HepG2 (cell line): ENCODE measurements around the gene SYCE1L. TPM values are rescaled to one million over a fixed set of nuclear protein-coding genes. Genes with fewer than 3 reads are reported as not detected.

Source experiments
- GPN1 ChIP-seq: sonication (generic); formaldehyde crosslinking; IDR thresholded peaks from 2 replicates; pipeline ENCODE4 v1.5.1; 2020; ENCODE audit warnings: missing genetic modification reagents, borderline replicate concordance
- ISX ChIP-seq: sonication (generic); formaldehyde crosslinking; conservative IDR thresholded peaks from 2 replicates; pipeline ENCODE4 v1.5.0; 2020; ENCODE audit warnings: missing genetic modification reagents
- MAFK ChIP-seq, 2 experiments: IDR thresholded peaks in 1 of 2; conservative IDR thresholded peaks in 1 of 2; 2 replicates each; pipeline ENCODE4 v1.6.1; 2011; ENCODE audit warnings: improper control_type of control experiment in 2 of 2, low read length in 2 of 2
- MBD4 ChIP-seq: IDR thresholded peaks from 2 replicates; pipeline ENCODE4 v1.6.1; 2012; ENCODE audit warnings: low read length, inconsistent platforms, borderline replicate concordance
- MIER3 ChIP-seq: IDR thresholded peaks from 2 replicates; pipeline ENCODE4 v1.6.1; 2016; ENCODE audit warnings: missing compliant biosample characterization, borderline replicate concordance
- NONO ChIP-seq, 2 experiments: fragments of 450-650 bp in 1 of 2; sonication (generic) in 1 of 2; formaldehyde crosslinking in 1 of 2; IDR thresholded peaks in 1 of 2; conservative IDR thresholded peaks in 1 of 2; 2 replicates each; pipeline versions ENCODE4 v1.6.1 to v1.8.0; 2017 to 2022; ENCODE audit warnings: mild to moderate bottlenecking in 1 of 2, missing genetic modification reagents in 1 of 2, moderate library complexity in 1 of 2
- NR2C2 ChIP-seq: sonication (generic); formaldehyde crosslinking; IDR thresholded peaks from 2 replicates; pipeline ENCODE4 v1.4.0; 2020; ENCODE audit warnings: missing genetic modification reagents, mild to moderate bottlenecking, moderate library complexity, borderline replicate concordance
- PLRG1 ChIP-seq: fragments of 450-650 bp; conservative IDR thresholded peaks from 2 replicates; pipeline ENCODE4 v1.6.1; 2016
- REST ChIP-seq, 2 experiments: IDR thresholded peaks; 2 replicates each; pipeline ENCODE4 v1.6.1; 2011 to 2012; ENCODE audit warnings: low read length in 2 of 2, borderline replicate concordance in 1 of 2, low read depth in 1 of 2, mild to moderate bottlenecking in 1 of 2, moderate library complexity in 1 of 2
- SALL1 ChIP-seq: sonication (generic); formaldehyde crosslinking; IDR thresholded peaks from 2 replicates; pipeline ENCODE4 v1.8.0; 2022; ENCODE audit warnings: mild to moderate bottlenecking, missing genetic modification reagents
- SNAPC4 ChIP-seq: sonication (generic); formaldehyde crosslinking; IDR thresholded peaks from 2 replicates; pipeline ENCODE4 v1.4.0; 2020; ENCODE audit warnings: mild to moderate bottlenecking, missing genetic modification reagents
- ZBTB33 ChIP-seq: sonication (generic); formaldehyde crosslinking; IDR thresholded peaks from 2 replicates; pipeline ENCODE4 v1.4.0; 2020; ENCODE audit warnings: missing genetic modification reagents
- ZNF235 ChIP-seq: sonication (generic); formaldehyde crosslinking; IDR thresholded peaks from 2 replicates; pipeline ENCODE4 v1.8.1; 2023; ENCODE audit warnings: mild to moderate bottlenecking, missing genetic modification reagents, borderline replicate concordance
- ZNF512 ChIP-seq: sonication (generic); formaldehyde crosslinking; IDR thresholded peaks from 2 replicates; pipeline ENCODE4 v1.4.0; 2020; ENCODE audit warnings: mild to moderate bottlenecking, missing genetic modification reagents
- ZNF615 ChIP-seq: sonication (generic); formaldehyde crosslinking; IDR thresholded peaks from 2 replicates; pipeline ENCODE4 v1.5.0; 2020; ENCODE audit warnings: mild to moderate bottlenecking, missing genetic modification reagents, borderline replicate concordance
- ZNF7 ChIP-seq: IDR thresholded peaks from 2 replicates; pipeline ENCODE4 v1.6.1; 2016; ENCODE audit warnings: missing biosample characterization, missing genetic modification reagents
- polyA plus RNA-seq, 8 experiments: library from polyadenylated mRNA; depleted of rRNA in 3 of 8; stranded (reverse) in 7 of 8; unstranded in 1 of 8; fragments of >200 nt; fragmentation: Illumina TruSeq in 4 of 8; extraction: Trizol in 4 of 8; gene quantifications; 2 replicates each; pipeline versions ENCODE4 v1.2.1 to v1.2.3, GENCODE V29; 2011 to 2016; ENCODE audit warnings: low read depth in 4 of 8, missing spikeins in 1 of 8, mixed read lengths in 1 of 8; ENCODE audit not compliant: insufficient read depth in 1 of 8
- total RNA-seq, 5 experiments: library from RNA; depleted of rRNA; stranded (reverse); fragments of >200 nt; fragmentation: Illumina TruSeq; extraction: Trizol; gene quantifications; 2 replicates each; pipeline ENCODE4 v1.2.3, GENCODE V29; 2016; ENCODE audit warnings: low read depth in 1 of 5

The SYCE1L gene
- total and polyA plus RNA-seq, 2 of the 13 experiments (the other 11 are each of a cell fraction or from before 2014, with no cell fraction given), result 0.22 TPM; not detected in 1

- TF ChIP-seq ZNF512 (no peak), PLRG1 (no peak), MAFK (conservative IDR thresholded peaks at IDR 0.05 in 1 of 2, IDR thresholded peaks at IDR 0.05 in 1 of 2; ENCODE audit: low read length in 2 of 2) (no peak), ISX (CRISPR knock-in tag) (no peak), ZNF7 (no peak), ZNF615 (CRISPR knock-in tag) (no peak), REST (IDR thresholded peaks at IDR 0.05; ENCODE audit: borderline replicate concordance in 1 of 2, low read depth in 1 of 2, low read length in 2 of 2) (no peak), NR2C2 (0 out of 2 replicates have a peak, but pooled peaks have one; percentile 7), SALL1 (no peak), NONO (IDR thresholded peaks at IDR 0.05) (no peak), NONO (CRISPR knock-in tag; conservative IDR thresholded peaks at IDR 0.05) (no peak), GPN1 (CRISPR knock-in tag) (no peak), ZNF235 (CRISPR knock-in tag) (0 out of 2 replicates have a peak, but pooled peaks have one; percentile 29), MIER3 (CRISPR knock-in tag) (no peak), ZBTB33 (no peak), SNAPC4 (CRISPR knock-in tag) (peak; percentile 72; the same call in 1 of the 2 replicates), MBD4 (no peak)
These were observed 7.8 kb upstream of the SYCE1L start (continued) for GRCh38 chr16:77191259-77191969.
